K562 (cell line): ENCODE data around the gene RREB1. TPM values are rescaled to one million over a fixed set of nuclear protein-coding genes. Genes with fewer than 3 reads are reported as not detected.

Experiments used
- ARID1B ChIP-seq: fragments of 450-650 bp; IDR thresholded peaks from 2 replicates; pipeline ENCODE4 v1.6.1; 2016; ENCODE audit warnings: antibody characterized with exemption, mild to moderate bottlenecking, inconsistent platforms
- CREM ChIP-seq: IDR thresholded peaks from 2 replicates; pipeline ENCODE4 v1.6.1; 2014; ENCODE audit warnings: antibody characterized with exemption, low read depth
- CTBP1 ChIP-seq: fragments of 450-650 bp; IDR thresholded peaks from 2 replicates; pipeline ENCODE4 v1.6.1; 2016; ENCODE audit warnings: borderline replicate concordance
- ELF1 ChIP-seq: fragments of 200-800 bp; sonication (Bioruptor generic); IDR thresholded peaks from 2 replicates; pipeline ENCODE4 v1.6.1; 2016; ENCODE audit warnings: missing genetic modification characterization, missing compliant biosample characterization
- FOS ChIP-seq: IDR thresholded peaks from 3 replicates; pipeline ENCODE4 v1.6.1; 2011; ENCODE audit not compliant: insufficient read length; ENCODE audit errors: extremely low read depth
- FOSL1 ChIP-seq: fragments of 200-800 bp; sonication (Bioruptor generic); conservative IDR thresholded peaks from 2 replicates; pipeline ENCODE4 v1.6.1; 2016; ENCODE audit warnings: missing genetic modification characterization, missing compliant biosample characterization
- JUN ChIP-seq, 2 experiments: sonication (generic) in 1 of 2; formaldehyde crosslinking in 1 of 2; IDR thresholded peaks; 2 replicates each; pipeline versions ENCODE4 v1.6.1 to v1.8.0; 2012 to 2022; ENCODE audit warnings: borderline replicate concordance in 2 of 2, mild to moderate bottlenecking in 2 of 2, improper control_type of control experiment in 1 of 2, low read depth in 1 of 2, low read length in 1 of 2, missing genetic modification reagents in 1 of 2
- MYC ChIP-seq, 2 experiments: fragments of 250-450 bp in 1 of 2; sonication (Bioruptor Pico) in 1 of 2; IDR thresholded peaks; 2 replicates each; pipeline versions ENCODE4 v1.5.1 to v1.6.1; 2012 to 2021; ENCODE audit warnings: low read depth in 2 of 2, borderline replicate concordance in 1 of 2, improper control_type of control experiment in 1 of 2, low read length in 1 of 2, mild to moderate bottlenecking in 1 of 2, moderate library complexity in 1 of 2
- RNF2 ChIP-seq: sonication (generic); IDR thresholded peaks from 2 replicates; pipeline ENCODE4 v1.6.1; 2016
- SOX6 ChIP-seq: fragments of 450-650 bp; IDR thresholded peaks from 2 replicates; pipeline ENCODE4 v1.6.1; 2014; ENCODE audit warnings: mild to moderate bottlenecking
- ZEB2 ChIP-seq: fragments of 450-650 bp; IDR thresholded peaks from 2 replicates; pipeline ENCODE4 v1.6.1; 2016
- ZFP36 ChIP-seq: fragments of 150-350 bp; IDR thresholded peaks from 2 replicates; pipeline ENCODE4 v1.6.1; 2018; ENCODE audit warnings: low read length, low read depth; ENCODE audit not compliant: partially characterized antibody
- ZNF263 ChIP-seq: sonication (generic); formaldehyde crosslinking; IDR thresholded peaks from 2 replicates; pipeline ENCODE4 v1.8.0; 2022; ENCODE audit warnings: mild to moderate bottlenecking, missing genetic modification reagents, borderline replicate concordance
- ZNF316 ChIP-seq: fragments of 450-650 bp; IDR thresholded peaks from 2 replicates; pipeline ENCODE4 v1.6.1; 2016
- ZNF707 ChIP-seq: fragments of 250-450 bp; sonication (Bioruptor Pico); conservative IDR thresholded peaks from 2 replicates; pipeline ENCODE4 v1.8.0; 2022; ENCODE audit warnings: inconsistent platforms, mild to moderate bottlenecking, moderate library complexity
- ZNF75A ChIP-seq: fragments of 450-650 bp; formaldehyde crosslinking; IDR thresholded peaks from 2 replicates; pipeline ENCODE4 v1.4.0; 2020; ENCODE audit warnings: mild to moderate bottlenecking
- polyA plus RNA-seq, 8 experiments: library from polyadenylated mRNA; depleted of rRNA in 4 of 8; stranded (reverse) in 5 of 8; unstranded in 3 of 8; fragments of >200 nt; fragmentation: Nextera tagmentation in 2 of 8; fragmentation: Illumina TruSeq in 1 of 8; extraction: Ambion mirVana in 2 of 8; extraction: Trizol in 1 of 8; gene quantifications; 2 replicates each; pipeline versions ENCODE4 v1.2.1 to v1.2.3, GENCODE V29; 2011 to 2014; ENCODE audit warnings: inconsistent platforms in 1 of 8, missing spikeins in 1 of 8
- total RNA-seq, 7 experiments: library from RNA; depleted of rRNA in 6 of 7; stranded (reverse); fragments of >200 nt in 6 of 7; fragmentation: Illumina TruSeq in 2 of 7; extraction: Trizol in 2 of 7; gene quantifications; 2 replicates each; pipeline versions ENCODE4 v1.2.1 to v1.2.3, GENCODE V29; 2011 to 2021; ENCODE audit warnings: low replicate concordance in 1 of 7
- TF ChIP-seq, protein P1 (sequence below), 2 experiments: IDR thresholded peaks; 2 replicates each; pipeline ENCODE4 v1.6.1; 2011; ENCODE audit warnings: borderline replicate concordance in 1 of 2, control low read depth in 1 of 2, low read depth in 1 of 2, low read length in 1 of 2, mild to moderate bottlenecking in 1 of 2, mixed read lengths in 1 of 2, moderate library complexity in 1 of 2; ENCODE audit not compliant: insufficient read depth in 1 of 2, insufficient read length in 1 of 2, poor library complexity in 1 of 2, severe bottlenecking in 1 of 2; ENCODE audit errors: extremely low read depth in 1 of 2
- TF ChIP-seq, protein P2 (sequence below): sonication (generic); formaldehyde crosslinking; IDR thresholded peaks from 2 replicates; pipeline ENCODE4 v1.5.0; 2020; ENCODE audit warnings: missing genetic modification reagents

RREB1 gene
- total and polyA plus RNA-seq, 9 of the 15 experiments (the other 6 are each of a cell fraction or from before 2014, with no cell fraction given), result 3.3 to 64.2 (median 19.3) TPM

DNA sequence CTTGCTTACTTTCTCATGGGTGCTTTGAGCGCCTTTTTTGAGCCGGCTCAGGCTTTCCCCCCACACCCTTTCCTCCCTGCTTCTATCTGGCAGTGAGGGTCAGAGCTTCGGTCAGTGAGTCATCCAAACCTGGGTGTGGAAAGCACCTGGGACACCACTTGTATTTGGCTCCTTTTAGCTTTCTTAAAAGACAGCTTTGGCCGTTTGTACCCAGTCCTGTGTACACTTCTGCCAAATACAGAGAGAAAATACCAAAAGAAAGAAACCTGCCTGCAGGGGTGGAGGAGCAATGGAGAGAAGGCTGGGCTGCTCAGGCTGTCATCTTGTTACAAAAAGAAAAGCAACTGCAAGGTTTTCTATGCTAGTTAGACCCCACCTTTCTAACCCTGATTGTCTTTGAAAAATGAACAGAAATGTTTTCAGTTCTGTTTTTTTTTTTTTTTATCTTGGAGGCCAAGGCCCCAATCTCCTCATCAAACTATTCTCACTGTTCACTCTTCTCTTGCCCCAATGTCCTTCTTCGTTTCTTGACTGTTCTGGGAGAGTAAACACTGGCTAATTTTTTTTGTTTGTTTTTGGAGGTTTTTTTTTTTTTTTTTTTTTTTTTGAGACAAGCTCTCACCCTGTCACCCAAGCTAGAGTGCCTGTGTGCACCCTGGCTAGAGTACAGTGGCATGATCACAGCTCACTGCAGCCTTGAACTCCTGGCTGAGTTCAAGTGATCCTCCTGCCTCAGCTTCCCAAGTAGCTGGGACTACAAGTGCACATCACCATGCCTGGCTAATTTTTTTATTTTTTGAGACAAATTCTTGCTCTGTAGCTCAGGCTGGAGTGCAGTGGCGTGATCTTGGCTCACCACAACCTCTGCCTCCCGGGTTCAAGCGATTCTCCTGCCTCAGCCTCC, 128.8 kb downstream of the RREB1 start (continued):
- TF ChIP-seq MYC (IDR thresholded peaks at IDR 0.05; ENCODE audit: low read depth, low read length) (0 out of 2 replicates have a peak, but pooled peaks have one; percentile 4), MYC (CRISPR knock-in tag; IDR thresholded peaks at IDR 0.05; ENCODE audit: borderline replicate concordance, low read depth) (no peak), ELF1 (tag) (0 out of 2 replicates have a peak, but pooled peaks have one; percentile 23), ZEB2 (peak; percentile 69; the same call in 1 of the 2 replicates), SOX6 (no peak), CTBP1 (0 out of 2 replicates have a peak, but pooled peaks have one; percentile 5), ZNF707 (CRISPR knock-in tag) (no peak), ZNF75A (CRISPR knock-in tag) (no peak), ARID1B (peak; percentile 60), ZNF316 (no peak), ZFP36 (peak; percentile 68), CREM (0 out of 2 replicates have a peak, but pooled peaks have one; percentile 8), ZNF263 (CRISPR knock-in tag) (no peak), FOSL1 (peak; percentile 77), RNF2 (no peak), JUN (IDR thresholded peaks at IDR 0.05; ENCODE audit: borderline replicate concordance, low read depth, low read length) (peak; percentile 71; the same call in 1 of the 2 replicates), JUN (CRISPR knock-in tag; IDR thresholded peaks at IDR 0.05; ENCODE audit: borderline replicate concordance) (no peak), FOS (peak; percentile 7)
- TF ChIP-seq, protein P1, sequence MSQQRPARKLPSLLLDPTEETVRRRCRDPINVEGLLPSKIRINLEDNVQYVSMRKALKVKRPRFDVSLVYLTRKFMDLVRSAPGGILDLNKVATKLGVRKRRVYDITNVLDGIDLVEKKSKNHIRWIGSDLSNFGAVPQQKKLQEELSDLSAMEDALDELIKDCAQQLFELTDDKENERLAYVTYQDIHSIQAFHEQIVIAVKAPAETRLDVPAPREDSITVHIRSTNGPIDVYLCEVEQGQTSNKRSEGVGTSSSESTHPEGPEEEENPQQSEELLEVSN (IDR thresholded peaks at IDR 0.05; ENCODE audit: borderline replicate concordance in 1 of 2, extremely low read depth in 1 of 2, insufficient read depth in 1 of 2, insufficient read length in 1 of 2, low read depth in 1 of 2, low read length in 1 of 2, poor library complexity in 1 of 2, severe bottlenecking in 1 of 2), result peak in 1 of 2 experiments; percentile 38
- TF ChIP-seq, protein P2, sequence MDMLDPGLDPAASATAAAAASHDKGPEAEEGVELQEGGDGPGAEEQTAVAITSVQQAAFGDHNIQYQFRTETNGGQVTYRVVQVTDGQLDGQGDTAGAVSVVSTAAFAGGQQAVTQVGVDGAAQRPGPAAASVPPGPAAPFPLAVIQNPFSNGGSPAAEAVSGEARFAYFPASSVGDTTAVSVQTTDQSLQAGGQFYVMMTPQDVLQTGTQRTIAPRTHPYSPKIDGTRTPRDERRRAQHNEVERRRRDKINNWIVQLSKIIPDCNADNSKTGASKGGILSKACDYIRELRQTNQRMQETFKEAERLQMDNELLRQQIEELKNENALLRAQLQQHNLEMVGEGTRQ (CRISPR knock-in tag), result no peak
